SJSA1 (cell line): ENCODE data around the gene CCNJ. TPM values are rescaled to one million over a fixed set of nuclear protein-coding genes. Genes with fewer than 3 reads are reported as not detected.
A peak's percentile ranks its signal among the peaks of the same experiment; 100 is the strongest.
"Not testable (repeated sequence)": the region's sequence is repeated elsewhere in the genome, so short reads cannot be mapped to it uniquely, and the experiment has no call there.

Experiments used
- DNase-seq, 2 experiments: peaks; one replicate each; pipeline ENCODE4 v3.0.0-alpha.2; 2015 to 2020; ENCODE audit warnings: low spot score in 2 of 2, low read depth in 1 of 2
- H3K27ac ChIP-seq: fragments of 250-450 bp; sonication (Bioruptor Pico); 2 replicates; pipeline ENCODE4 v1.5.1; 2020; ENCODE audit warnings: mild to moderate bottlenecking, moderate library complexity
- H3K27me3 ChIP-seq: fragments of 250-450 bp; sonication (Bioruptor Pico); replicated peaks from 2 replicates; pipeline ENCODE4 v1.5.1; 2020; ENCODE audit warnings: mild to moderate bottlenecking, moderate library complexity
- H3K36me3 ChIP-seq: fragments of 250-450 bp; sonication (Bioruptor Pico); 2 replicates; pipeline ENCODE4 v1.5.1; 2020; ENCODE audit warnings: mild to moderate bottlenecking
- H3K4me1 ChIP-seq: fragments of 250-450 bp; sonication (Bioruptor Pico); replicated peaks from 2 replicates; pipeline ENCODE4 v1.6.1; 2021; ENCODE audit warnings: mild to moderate bottlenecking
- H3K4me3 ChIP-seq: fragments of 250-450 bp; sonication (Bioruptor Pico); 2 replicates; pipeline ENCODE4 v1.5.1; 2020; ENCODE audit warnings: mild to moderate bottlenecking
- H3K9me3 ChIP-seq: fragments of 250-450 bp; sonication (Bioruptor Pico); replicated peaks from 2 replicates; pipeline ENCODE4 v1.5.1; 2020; ENCODE audit warnings: mild to moderate bottlenecking
- total RNA-seq: library from RNA; depleted of rRNA; stranded (reverse); fragments of >200 nt; shearing (Covaris generic); gene quantifications from 2 replicates; pipeline ENCODE4 v1.2.3, GENCODE V29; 2014; rRNA removed

CCNJ gene, protein sequence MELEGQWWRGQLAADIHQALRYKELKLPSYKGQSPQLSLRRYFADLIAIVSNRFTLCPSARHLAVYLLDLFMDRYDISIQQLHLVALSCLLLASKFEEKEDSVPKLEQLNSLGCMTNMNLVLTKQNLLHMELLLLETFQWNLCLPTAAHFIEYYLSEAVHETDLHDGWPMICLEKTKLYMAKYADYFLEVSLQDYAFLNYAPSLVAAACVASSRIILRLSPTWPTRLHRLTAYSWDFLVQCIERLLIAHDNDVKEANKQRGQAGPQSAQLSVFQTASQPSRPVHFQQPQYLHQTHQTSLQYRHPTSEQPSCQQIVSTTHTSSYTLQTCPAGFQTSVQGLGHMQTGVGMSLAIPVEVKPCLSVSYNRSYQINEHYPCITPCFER
- 0.22 and 2.2 TPM in 2 replicates for total RNA-seq

DNA sequence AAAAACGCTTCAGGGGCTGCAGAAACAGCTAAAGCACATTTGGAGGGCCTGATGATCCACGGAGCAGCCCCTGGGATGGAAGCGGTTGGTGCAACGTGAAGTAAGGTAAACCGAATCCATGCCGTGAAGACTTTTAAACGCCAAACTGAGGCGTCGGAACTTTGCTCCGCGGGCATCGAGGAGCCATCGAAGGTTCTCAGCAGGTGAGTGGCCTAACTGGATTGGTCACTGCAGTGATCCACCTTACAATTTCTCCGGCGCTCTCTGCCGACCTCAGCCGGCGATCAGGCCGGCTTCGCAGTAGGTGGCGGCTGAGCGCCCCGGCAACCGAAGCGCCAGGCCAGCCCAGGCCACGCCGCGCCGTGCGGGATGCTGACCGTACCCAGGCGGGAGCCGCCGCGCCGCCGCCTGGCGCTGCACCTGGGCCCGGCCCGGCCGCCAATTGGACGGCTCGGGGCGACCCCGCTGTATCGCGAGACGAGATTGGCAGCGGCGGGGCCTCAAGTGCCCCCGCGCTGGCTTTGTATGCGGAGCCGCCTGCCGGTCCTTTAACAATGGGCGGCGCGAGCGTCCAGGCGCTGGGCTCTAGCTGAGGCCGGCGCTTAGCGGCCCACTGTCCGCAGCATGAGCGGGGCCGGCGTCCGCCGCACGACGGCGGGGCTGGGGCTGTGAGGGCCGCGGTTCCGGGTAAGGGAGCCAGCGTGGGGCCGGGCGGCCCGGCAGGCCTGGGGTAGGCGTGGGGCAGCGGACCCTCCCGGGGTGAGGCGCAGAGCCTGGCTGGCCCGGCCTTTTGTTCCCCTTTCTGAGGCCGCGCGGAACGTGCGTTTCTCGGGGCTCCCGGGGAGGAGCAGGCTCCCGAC lies at the start of gene CCNJ:
CCNJ (plus strand) TSS at position 551 of the 860 bp plus-strand sequence. CDS start 811 bp downstream, outside the sequence.
- Histone ChIP-seq H3K27ac (peak within 1 kb of the TSS; percentile 7), H3K4me3 (peak within 1 kb of the TSS; percentile 72), H3K4me1 (peaks cover 11% of the 10 kb centered on the region), H3K36me3 (peaks cover 13% of the 10 kb centered on the region), H3K27me3 (no peaks in the 10 kb centered on the region), H3K9me3 (no peaks in the 10 kb centered on the region)
- peak; percentile 72 to 84 for DNase-seq

DNA sequence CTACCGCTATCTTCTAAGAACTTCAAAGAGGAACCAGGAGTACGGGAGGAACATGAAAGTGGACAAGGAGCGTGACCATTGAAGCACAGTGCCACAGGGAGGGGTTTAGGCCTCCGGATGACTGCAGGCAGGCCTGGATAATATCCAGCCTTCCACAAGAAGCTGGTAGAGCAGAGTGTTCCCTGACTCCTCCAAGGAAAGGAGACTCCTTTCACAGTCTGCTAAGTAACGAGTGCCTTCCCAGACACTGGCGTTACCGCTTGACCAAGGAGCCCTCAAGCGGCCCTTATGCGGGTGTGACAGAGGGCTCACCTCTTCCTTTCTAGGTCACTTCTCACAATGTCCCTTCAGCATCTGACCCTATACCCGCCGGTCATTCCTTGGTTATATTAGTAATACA lies 49.0 kb upstream of the CCNJ start:
- not testable (repeated sequence) for DNase-seq, H3K9me3 ChIP-seq, H3K4me3 ChIP-seq, H3K36me3 ChIP-seq, H3K27ac ChIP-seq, H3K27me3 ChIP-seq, H3K4me1 ChIP-seq

DNA sequence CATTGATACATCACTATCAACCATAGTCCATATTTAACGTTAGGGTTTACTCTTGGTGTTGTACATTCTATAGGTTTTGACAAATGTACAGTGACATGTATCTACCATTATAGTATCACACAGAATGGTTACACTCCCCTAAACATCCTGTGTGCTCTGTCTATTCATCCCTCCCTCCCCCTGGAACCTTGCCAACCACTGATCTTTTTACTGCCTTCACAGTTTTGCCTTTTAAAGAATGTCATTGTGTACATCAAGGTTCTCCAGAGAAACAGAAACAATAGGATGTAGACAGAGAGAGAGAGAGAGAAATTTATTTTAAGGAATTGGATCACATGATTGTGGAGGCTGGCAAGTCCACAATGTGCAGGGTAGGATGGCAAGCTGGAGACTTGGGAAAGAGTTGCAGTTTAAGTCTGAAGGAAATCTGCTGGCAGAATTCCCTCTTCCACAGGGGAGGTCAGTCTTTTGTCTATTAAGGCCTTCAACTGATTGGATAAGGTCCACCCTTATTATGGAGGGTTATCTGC lies 45.1 kb upstream of the CCNJ start:
- Histone ChIP-seq H3K27me3 (no peaks in the 10 kb centered on the region), H3K4me1 (no peaks in the 10 kb centered on the region), H3K36me3 (no peaks in the 10 kb centered on the region), H3K9me3 (no peaks in the 10 kb centered on the region), H3K4me3 (no peak overlapping the region), H3K27ac (no peak overlapping the region)
- no peak for DNase-seq

DNA sequence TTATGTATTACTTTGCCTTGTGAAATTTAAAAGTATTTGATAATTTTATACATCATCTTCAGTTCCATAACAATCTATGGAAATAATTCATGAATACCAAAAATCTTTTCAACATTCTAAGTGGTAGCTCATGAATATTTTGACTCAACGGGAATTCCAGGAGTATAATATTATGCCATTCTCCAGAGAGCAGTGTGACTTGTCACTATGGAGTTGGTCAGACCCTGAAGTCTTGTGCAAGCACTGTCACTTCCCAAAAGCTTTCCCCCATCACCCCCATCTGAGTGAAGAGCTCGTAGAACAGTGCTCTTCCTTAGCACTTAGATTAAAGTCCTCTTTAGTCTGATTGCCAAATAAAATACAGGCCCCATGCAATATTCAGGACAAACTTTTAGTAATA lies 29.4 kb upstream of the CCNJ start:
- H3K4me3 ChIP-seq = no peak overlapping the region
- H3K4me1 ChIP-seq = no peaks in the 10 kb centered on the region
- no peaks in the 10 kb centered on the region for H3K36me3 ChIP-seq
- no peak for DNase-seq
- no peaks in the 10 kb centered on the region for H3K9me3 ChIP-seq
- H3K27ac ChIP-seq = no peak overlapping the region
- H3K27me3 ChIP-seq = peaks cover 4% of the 10 kb centered on the region

DNA sequence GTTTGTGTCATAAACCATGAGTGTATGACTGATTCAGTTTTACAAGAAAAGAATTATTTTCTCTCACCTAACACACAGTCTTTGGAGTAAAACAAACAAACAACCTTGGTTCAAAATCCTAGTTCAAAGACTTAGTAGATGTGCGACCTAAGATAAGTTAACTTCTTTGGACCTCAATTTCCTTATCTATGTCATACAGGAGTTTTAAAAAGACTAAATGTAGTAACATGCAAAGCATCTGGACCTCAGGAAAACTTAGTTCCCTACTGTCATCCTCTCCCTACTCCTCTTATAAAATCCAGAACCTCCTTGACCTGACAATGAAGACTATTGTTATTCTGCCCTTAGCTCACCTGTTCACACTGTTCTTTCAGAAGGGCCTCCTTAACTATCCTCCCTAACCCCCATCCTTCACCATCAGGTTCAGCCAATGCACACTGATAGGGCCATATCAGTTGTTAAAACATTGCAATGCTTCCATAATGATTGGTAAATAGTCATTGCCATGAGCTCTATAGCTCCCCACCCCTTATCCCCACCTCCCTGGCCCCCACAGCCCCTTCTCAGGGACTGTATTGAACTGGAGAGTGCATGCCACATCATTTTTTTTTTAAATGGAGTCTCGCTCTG lies 28.8 kb upstream of the CCNJ start:
- DNase-seq = no peak
- no peaks in the 10 kb centered on the region for H3K9me3 ChIP-seq
- no peaks in the 10 kb centered on the region for H3K4me1 ChIP-seq
- H3K4me3 ChIP-seq = no peak overlapping the region
- H3K27me3 ChIP-seq = peaks cover 4% of the 10 kb centered on the region
- H3K36me3 ChIP-seq = no peaks in the 10 kb centered on the region
- H3K27ac ChIP-seq = no peak overlapping the region

DNA sequence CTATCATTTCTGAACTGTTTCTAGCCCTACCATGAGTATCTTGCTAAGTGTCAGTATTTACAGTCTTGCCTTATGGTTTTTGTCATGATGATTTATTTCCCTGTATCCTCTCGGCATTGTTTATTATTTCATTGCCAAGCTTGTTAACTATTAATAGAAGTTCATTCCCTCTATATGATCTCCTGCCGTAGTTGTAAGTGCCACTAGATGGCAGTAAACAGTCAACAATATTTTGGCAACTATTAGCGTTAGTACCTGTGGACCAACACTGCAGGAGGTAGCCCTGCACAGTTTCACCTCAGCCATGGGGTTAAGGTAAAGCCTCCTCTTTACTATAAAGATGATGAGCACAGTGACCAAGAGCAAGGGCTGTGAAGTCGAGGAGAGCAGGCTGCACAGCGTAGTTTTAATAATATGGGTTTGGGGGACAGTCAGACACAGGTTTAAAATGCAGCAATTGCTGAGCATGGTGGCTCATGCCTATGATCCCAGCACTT lies 26.1 kb upstream of the CCNJ start:
- Histone ChIP-seq H3K4me1 (no peaks in the 10 kb centered on the region), H3K9me3 (no peaks in the 10 kb centered on the region), H3K27ac (no peak overlapping the region), H3K4me3 (no peak overlapping the region), H3K27me3 (peaks cover 4% of the 10 kb centered on the region), H3K36me3 (no peaks in the 10 kb centered on the region)
- DNase-seq = peak in 1 of 2 experiments; percentile 42

DNA sequence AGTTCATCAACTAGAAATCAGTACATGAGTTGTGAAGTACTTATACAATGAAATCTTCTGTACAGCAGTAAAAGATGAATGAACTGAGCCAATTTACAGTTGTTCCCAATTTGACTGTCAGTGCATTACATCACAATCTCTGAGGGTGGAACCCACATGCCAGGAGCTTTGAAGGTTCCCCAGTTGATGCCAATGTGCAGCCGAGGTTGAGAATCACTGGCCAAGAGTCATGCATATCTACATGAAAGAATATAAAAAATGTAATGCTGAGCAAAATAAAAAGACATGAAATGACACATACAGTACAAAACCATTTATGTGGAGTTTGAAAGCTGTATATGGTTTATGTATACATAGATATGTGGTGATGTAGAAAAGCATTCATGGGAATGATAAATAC lies 22.1 kb upstream of the CCNJ start:
- H3K36me3 ChIP-seq = no peaks in the 10 kb centered on the region
- no peaks in the 10 kb centered on the region for H3K27me3 ChIP-seq
- H3K4me3 ChIP-seq = no peak overlapping the region
- H3K4me1 ChIP-seq = no peaks in the 10 kb centered on the region
- no peak for DNase-seq
- no peak overlapping the region for H3K27ac ChIP-seq
- H3K9me3 ChIP-seq = no peaks in the 10 kb centered on the region

DNA sequence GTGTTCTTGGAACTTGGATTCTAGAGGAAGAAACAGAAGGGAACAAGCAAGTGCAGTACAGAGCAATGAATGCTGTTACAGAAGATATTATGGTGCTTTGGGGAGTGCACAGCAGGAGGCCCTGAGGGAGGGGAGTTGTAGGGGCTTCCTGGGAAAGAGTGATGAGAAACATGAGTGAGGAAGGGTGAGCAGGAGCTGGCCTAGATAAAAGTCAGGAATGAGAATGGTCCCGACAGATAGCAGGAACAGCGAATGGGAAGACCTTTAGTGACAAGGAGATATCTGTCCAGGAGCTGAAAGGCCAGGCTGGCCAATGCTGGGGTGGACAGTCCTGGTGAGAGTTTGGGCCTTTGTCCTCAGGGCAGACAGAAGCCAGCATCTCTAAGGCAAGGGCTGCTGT lies 20.6 kb upstream of the CCNJ start:
- Histone ChIP-seq H3K4me1 (no peaks in the 10 kb centered on the region), H3K36me3 (no peaks in the 10 kb centered on the region), H3K9me3 (no peaks in the 10 kb centered on the region), H3K27me3 (no peaks in the 10 kb centered on the region), H3K4me3 (no peak overlapping the region), H3K27ac (no peak overlapping the region)
- no peak for DNase-seq

DNA sequence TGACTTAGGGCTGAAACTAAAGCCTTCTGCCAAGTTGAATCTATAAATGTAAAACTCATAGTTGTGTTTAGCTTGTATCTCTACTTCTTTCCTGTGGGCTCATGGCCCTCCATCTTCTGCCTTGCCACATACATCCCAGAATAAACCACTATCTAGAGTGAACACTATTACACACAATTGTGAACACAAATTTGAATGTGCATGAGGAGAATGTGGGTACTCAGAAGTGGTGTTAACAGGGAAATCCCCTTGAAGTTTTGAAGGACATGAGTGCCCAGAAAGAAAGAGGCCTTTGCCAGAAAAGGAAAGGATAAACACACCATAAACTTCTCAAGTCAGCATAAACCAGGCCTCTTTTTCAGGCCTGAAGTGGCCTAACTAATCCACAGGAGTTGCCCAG lies 20.2 kb upstream of the CCNJ start:
- Histone ChIP-seq H3K27ac (no peak overlapping the region), H3K4me3 (no peak overlapping the region), H3K36me3 (no peaks in the 10 kb centered on the region), H3K27me3 (no peaks in the 10 kb centered on the region), H3K9me3 (no peaks in the 10 kb centered on the region), H3K4me1 (no peaks in the 10 kb centered on the region)
- DNase-seq = no peak

DNA sequence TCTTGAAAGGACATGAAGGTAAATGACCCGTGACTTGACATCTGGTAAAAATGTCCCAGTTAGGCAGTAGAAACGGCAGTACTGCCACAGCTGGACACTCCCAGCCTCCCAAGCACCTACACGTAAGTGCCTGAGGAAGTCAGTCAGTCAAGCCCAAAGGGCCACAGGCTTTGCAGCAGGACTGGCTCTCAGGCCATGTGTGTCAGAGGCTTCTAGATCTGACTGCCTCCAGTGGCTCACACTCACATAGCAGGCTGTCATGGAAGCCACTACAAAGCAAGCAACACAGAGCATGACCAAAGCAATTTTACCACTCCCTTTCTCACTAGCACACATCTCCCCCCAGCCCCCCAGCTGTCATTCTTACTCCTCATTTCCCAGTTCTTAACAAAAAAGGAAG lies 17.8 kb upstream of the CCNJ start:
- Histone ChIP-seq H3K27ac (no peak overlapping the region), H3K9me3 (no peaks in the 10 kb centered on the region), H3K4me1 (no peaks in the 10 kb centered on the region), H3K4me3 (no peak overlapping the region), H3K36me3 (no peaks in the 10 kb centered on the region), H3K27me3 (no peaks in the 10 kb centered on the region)
- DNase-seq = no peak

DNA sequence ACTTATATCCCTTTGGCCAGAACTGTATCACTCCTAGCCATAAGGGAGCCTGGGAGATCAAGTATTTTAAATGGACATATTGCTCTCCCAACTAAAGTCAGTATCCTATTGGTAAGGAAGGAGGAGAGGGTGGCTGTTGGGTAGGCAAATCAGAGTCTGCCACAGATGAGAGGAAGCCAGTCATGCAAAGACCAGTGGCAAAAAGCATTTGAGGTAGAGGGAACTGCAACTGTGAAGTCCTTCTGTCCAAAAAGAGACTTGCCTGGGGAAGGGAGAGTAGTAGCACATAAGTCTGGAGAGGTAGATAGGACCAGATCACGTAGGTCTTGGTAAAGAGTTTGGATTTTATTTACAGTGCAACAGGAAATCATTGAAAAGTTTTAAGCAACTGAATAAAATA lies 8.8 kb upstream of the CCNJ start:
- no peak for DNase-seq
- peaks cover 11% of the 10 kb centered on the region; the same call in 1 of the 2 replicates for H3K27me3 ChIP-seq
- no peak overlapping the region for H3K27ac ChIP-seq
- no peaks in the 10 kb centered on the region for H3K36me3 ChIP-seq
- H3K4me3 ChIP-seq = no peak overlapping the region
- H3K4me1 ChIP-seq = no peaks in the 10 kb centered on the region
- H3K9me3 ChIP-seq = no peaks in the 10 kb centered on the region

DNA sequence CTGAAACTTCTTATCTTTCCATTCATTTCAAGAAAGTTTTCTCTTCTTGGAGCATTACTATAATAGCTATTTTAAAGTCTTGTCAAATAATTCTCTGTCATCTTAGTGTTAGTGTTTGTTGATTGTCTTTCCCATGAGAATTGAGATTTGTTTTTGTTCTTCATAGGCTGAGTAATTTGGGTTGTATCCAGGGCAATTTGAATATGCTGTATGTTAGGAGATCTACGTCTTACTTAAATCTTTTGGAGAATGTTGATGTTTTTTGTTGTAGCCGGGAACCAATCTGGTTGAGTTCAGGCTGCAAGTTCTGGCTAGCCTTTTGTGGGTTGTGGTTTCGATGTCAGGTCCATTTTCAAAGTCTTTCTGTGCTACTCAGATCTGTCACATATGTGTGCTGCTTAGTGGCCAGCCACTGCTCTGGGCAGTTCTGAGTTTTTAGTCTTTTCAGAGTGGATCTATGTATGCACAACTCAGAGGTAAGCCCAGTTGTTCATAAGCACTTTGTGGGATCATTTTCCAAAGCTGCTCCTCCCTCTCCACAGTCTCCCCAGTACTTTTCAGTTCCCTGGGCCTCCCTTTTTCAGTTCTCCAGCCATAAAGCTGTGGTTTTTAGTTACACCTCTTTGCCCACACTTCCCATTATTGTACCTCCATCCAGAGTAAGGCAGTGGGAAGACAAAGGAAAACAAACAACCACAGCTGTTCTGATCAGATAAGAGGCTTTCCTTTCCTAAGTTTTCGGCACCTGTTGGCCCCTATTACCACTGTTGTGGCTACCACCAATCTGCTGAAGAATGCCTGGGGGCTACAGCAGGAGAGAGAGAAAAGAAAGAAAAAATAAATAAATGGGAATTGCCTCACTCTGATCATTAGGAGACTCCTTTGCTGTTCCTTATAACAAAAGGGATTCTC lies 4.7 kb upstream of the CCNJ start:
- no peak overlapping the region for H3K4me3 ChIP-seq
- H3K4me1 ChIP-seq = peaks cover 5% of the 10 kb centered on the region
- no peak for DNase-seq

DNA sequence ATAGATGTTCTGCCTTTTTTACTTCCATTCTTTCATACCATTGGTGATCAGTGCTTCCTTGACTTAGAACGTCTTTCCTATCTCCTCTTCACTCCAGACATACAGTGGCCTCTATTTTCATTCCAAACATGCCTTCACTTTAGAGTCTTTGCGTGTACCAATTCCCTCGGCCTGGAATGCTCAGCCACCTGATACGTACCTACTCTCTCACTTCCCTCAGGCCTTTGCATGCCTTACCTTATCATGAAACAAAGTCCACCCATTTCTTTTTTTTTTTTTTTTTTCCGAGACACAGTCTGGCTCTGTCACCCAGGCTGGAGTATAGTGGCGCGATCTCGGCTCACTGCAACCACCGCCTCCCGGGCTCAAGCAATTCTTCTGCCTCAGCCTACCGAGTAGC lies 2.2 kb upstream of the CCNJ start:
- Histone ChIP-seq H3K9me3 (no peaks in the 10 kb centered on the region), H3K27me3 (no peaks in the 10 kb centered on the region), H3K4me3 (no peak overlapping the region), H3K36me3 (peaks cover 5% of the 10 kb centered on the region), H3K4me1 (peaks cover 11% of the 10 kb centered on the region), H3K27ac (no peak overlapping the region)
- DNase-seq = no peak

More for the DNA sequence above, 4.7 kb upstream of the CCNJ start:
- H3K36me3 ChIP-seq = peaks cover 3% of the 10 kb centered on the region; the same call in 1 of the 2 replicates
- H3K9me3 ChIP-seq = no peaks in the 10 kb centered on the region
- 0 out of 2 replicates have a peak, but pooled peaks cover 4% of the 10 kb centered on the region for H3K27me3 ChIP-seq
- no peak overlapping the region for H3K27ac ChIP-seq
